Astrocyte (in vitro differentiated cells and primary cell): ENCODE data around the gene PKD2.

Experiments
- CTCF ChIP-seq: IDR thresholded peaks from 2 replicates; pipeline ENCODE4 v1.5.1; 2011; ENCODE audit warnings: low read depth, mild to moderate bottlenecking, inconsistent platforms, low read length, moderate library complexity; ENCODE audit not compliant: insufficient read depth
- EZH2 ChIP-seq: IDR thresholded peaks from 2 replicates; pipeline ENCODE4 v1.6.1; 2012; ENCODE audit warnings: mild to moderate bottlenecking, low read length, inconsistent platforms; ENCODE audit not compliant: insufficient read depth

GRCh38 chr4:88058295-88058694 lies 50.9 kb downstream of the PKD2 start:
- no peak for TF ChIP-seq CTCF
- no peak for TF ChIP-seq EZH2
